Lower leg skin (tissue), 4 donors: Measurements from ENCODE around the gene MPZL1. TPM values are rescaled to one million over a fixed set of nuclear protein-coding genes. Genes with fewer than 3 reads are reported as not detected.
"Not testable (repeated sequence)": the region's sequence is repeated elsewhere in the genome, so short reads cannot be mapped to it uniquely, and the experiment has no call there.

ENCODE experiments used
- DNase-seq, 2 donors: peaks; one replicate each; pipeline ENCODE4 v3.0.0-alpha.2; 2019; ENCODE audit warnings: low spot score in 2 of 2
- H3K4me3 ChIP-seq: fragments of 200-600 bp; sonication (generic); 2 replicates; pipeline ENCODE4 v1.5.1; 2017; ENCODE audit warnings: mild to moderate bottlenecking, low read depth; ENCODE audit not compliant: poor library complexity, severe bottlenecking
- POLR2A ChIP-seq, 2 donors: fragments of 450-650 bp; IDR thresholded peaks; one replicate each; pipeline ENCODE4 v1.6.1; 2016 to 2017; ENCODE audit warnings: antibody characterized with exemption in 2 of 2, mild to moderate bottlenecking in 1 of 2, moderate library complexity in 1 of 2
- WGBS, 2 donors: methylation state at CpG; one replicate each; pipeline ENCODE4 v1.1.5; 2018; 5-methylcytosine and 5-hydroxymethylcytosine counted together
- intact Hi-C: fragments of 100-400 bp; cut with DNase I; formaldehyde crosslinking; loops from one replicate; pipeline ENCODE4 v1.15.0; 2023; ENCODE audit warnings: low total_unique reads
- total RNA-seq, 4 donors: library from RNA; depleted of rRNA; stranded (reverse); fragments of >200 nt; gene quantifications; one replicate each; pipeline ENCODE4 v1.1.0, GENCODE V29; 2016
- TF ChIP-seq, protein P1 (sequence below), 3 donors: fragments of 450-650 bp; IDR thresholded peaks; one replicate each; pipeline ENCODE4 v1.5.1; 2016; ENCODE audit warnings: antibody characterized with exemption in 3 of 3, mild to moderate bottlenecking in 3 of 3, moderate library complexity in 2 of 3

Gene MPZL1
- total RNA-seq, 4 donors from 2014 or later = 24.9 to 54.6 (median 30.9) TPM

DNA sequence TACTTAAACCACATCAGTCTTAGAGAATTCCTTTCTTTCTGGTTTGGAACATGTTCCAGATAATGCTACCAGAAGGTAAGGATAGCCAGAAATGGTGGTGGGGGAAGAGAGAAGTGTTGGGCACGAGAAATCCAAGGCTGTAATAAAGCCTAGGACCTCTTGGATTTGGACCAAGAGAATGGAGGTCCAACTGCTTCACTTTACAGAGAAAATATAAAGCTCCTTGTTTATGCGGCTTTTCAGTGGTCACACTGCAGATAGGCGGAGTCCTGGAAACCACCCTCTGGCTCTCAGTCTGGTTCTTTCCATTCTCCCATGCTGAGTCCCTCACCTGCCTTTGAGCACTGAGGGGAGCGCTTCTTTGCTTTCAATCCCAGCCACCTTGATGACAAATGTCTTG lies 104.3 kb downstream of the MPZL1 start:
- no peak overlapping the region for H3K4me3 ChIP-seq
- no peak for DNase-seq
- no peak for TF ChIP-seq POLR2A (IDR thresholded peaks at IDR 0.05)
- TF ChIP-seq, protein P1, sequence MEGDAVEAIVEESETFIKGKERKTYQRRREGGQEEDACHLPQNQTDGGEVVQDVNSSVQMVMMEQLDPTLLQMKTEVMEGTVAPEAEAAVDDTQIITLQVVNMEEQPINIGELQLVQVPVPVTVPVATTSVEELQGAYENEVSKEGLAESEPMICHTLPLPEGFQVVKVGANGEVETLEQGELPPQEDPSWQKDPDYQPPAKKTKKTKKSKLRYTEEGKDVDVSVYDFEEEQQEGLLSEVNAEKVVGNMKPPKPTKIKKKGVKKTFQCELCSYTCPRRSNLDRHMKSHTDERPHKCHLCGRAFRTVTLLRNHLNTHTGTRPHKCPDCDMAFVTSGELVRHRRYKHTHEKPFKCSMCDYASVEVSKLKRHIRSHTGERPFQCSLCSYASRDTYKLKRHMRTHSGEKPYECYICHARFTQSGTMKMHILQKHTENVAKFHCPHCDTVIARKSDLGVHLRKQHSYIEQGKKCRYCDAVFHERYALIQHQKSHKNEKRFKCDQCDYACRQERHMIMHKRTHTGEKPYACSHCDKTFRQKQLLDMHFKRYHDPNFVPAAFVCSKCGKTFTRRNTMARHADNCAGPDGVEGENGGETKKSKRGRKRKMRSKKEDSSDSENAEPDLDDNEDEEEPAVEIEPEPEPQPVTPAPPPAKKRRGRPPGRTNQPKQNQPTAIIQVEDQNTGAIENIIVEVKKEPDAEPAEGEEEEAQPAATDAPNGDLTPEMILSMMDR (IDR thresholded peaks at IDR 0.05) = no peak
- 83% methylated on average over 4 of the region's 4 CpGs for WGBS, 2 donors
- intact Hi-C loops = no loop called here

DNA sequence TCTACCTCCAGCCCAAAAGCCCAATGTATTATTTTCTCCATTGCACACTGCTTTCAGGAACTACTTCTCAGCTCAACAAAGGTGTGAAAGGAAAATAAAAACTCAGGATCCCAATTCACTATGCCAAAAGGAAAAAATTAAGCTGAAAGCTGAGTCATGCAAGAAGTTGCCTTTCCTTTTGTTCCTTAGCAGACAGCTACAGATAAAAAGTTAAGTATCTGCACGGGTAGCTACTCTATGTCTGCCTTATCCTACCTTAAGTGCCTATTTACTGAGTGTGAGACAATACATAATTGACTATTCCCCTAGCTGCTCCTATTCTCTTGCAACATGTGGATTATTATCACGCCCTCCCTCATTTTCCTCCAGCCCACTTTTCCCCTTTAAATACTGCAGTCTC lies 108.1 kb downstream of the MPZL1 start:
- TF ChIP-seq, protein P1 (IDR thresholded peaks at IDR 0.05) = no peak
- no peak for TF ChIP-seq POLR2A (IDR thresholded peaks at IDR 0.05)
- DNase-seq = no peak
- no peak overlapping the region for H3K4me3 ChIP-seq
- intact Hi-C loops = no loop called here
- 48 to 51% methylated on average over 2 of the region's 2 CpGs for WGBS, 2 donors

DNA sequence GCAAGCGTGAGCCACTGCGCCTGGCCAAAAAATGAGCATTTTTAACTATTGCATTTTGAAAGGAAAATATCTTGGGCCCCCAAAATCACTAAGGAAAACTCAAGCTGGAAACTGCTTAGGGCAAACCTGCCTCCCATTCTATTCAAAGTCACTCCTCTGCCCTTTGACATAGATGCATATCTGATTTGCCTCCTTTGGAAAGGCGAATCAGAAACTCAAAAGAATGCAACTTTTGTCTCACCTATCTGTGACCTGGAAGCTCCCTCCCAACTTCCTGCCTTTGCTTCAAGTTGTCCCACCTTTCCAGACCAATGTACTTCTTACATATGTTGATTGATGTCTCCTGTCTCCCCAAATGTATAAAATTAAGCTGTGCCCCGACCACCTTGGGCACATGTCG lies 108.9 kb downstream of the MPZL1 start:
- intact Hi-C loops, H3K4me3 ChIP-seq, DNase-seq: not testable (repeated sequence)
- 78 to 82% methylated on average over 5 of the region's 5 CpGs for WGBS, 2 donors

DNA sequence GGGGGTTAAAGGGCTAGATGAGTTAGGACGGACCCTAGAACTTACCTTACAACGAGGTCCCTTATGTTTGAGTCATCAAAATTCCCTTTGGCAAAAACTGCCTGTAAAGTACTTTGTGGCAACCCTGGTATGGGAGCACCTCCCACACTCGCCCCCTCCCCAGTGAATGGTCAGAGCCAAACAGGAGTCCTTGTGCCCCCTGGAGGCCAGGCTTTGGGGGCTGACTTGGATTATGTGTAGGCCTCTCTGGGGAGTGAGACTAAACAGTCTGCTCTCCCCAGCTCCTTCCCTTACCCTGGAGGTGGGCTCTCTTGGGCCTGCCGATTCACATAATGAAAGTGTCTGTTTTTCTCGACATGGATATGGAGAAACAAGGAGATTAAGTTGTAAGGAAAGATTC lies 110.9 kb downstream of the MPZL1 start:
- no peak overlapping the region for H3K4me3 ChIP-seq
- TF ChIP-seq, protein P1 (IDR thresholded peaks at IDR 0.05) = no peak
- TF ChIP-seq POLR2A (IDR thresholded peaks at IDR 0.05) = no peak
- no peak for DNase-seq
- intact Hi-C loops = no loop called here
- 89 to 95% methylated on average over 5 of the region's 5 CpGs for whole genome bisulfite sequencing, 2 donors

DNA sequence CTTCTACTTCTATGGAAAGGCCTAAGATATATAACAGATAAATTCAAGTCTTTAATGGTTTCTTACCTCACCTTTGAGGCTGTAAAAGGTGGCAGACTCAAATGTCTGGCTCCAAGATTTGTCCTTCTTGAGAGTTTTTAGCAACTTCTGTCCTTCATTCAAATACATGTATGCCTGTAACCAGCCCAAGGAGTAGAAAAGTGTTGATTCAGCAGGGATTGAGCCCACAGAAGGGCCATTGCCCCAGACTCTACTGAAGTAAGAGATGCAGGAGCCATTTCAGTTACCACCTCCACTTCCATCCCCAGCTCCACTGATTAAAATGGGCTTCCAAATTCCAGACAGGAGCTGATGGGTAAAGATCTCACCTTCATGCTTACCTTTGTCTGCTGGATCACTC lies 112.1 kb downstream of the MPZL1 start:
- no peak for DNase-seq
- no peak for TF ChIP-seq POLR2A (IDR thresholded peaks at IDR 0.05)
- TF ChIP-seq, protein P1 (IDR thresholded peaks at IDR 0.05) = no peak
- intact Hi-C loops = no loop called here
- H3K4me3 ChIP-seq = no peak overlapping the region

DNA sequence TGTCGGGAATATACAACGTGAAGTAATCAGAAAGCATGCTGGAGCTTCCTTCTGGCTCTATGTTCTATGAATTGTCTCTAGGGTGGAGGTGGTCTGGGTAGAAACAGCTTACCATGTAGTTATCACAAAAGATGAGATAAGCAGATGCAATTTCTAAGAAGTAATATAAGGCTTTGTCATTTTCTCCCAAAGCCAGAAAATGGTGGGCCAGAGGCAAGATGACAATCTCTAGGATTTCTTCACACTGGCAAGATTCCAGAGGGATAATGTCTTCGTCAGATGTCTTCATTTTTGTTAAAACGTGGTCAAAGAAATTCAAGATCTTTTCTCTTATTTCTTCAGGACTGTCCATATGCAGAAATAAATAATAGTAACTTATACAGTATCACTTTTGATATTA lies 114.4 kb downstream of the MPZL1 start:
- TF ChIP-seq POLR2A (IDR thresholded peaks at IDR 0.05) = no peak
- TF ChIP-seq, protein P1 (IDR thresholded peaks at IDR 0.05) = no peak
- DNase-seq = no peak
- intact Hi-C loops = no loop called here
- no peak overlapping the region for H3K4me3 ChIP-seq
- 64 to 87% methylated on average over 4 of the region's 4 CpGs for WGBS, 2 donors
